NB4 (cell line): Measurements from ENCODE around the gene KRTAP27-1.

ENCODE experiments used
- DNase-seq: peaks from one replicate; pipeline ENCODE4 v3.0.0; 2010; ENCODE audit warnings: low read depth
- H3K4me3 ChIP-seq: one replicate; pipeline ENCODE4 v1.5.1; 2011; ENCODE audit warnings: mild to moderate bottlenecking, low read depth, low read length, moderate library complexity
- CTCF ChIP-seq: IDR thresholded peaks from one replicate; pipeline ENCODE4 v1.5.1; 2012; ENCODE audit warnings: low read depth, low read length
- MAX ChIP-seq: IDR thresholded peaks from 2 replicates; pipeline ENCODE4 v1.6.1; 2011; ENCODE audit warnings: low read depth, low read length
- MYC ChIP-seq: IDR thresholded peaks from 2 replicates; pipeline ENCODE4 v1.6.1; 2011; ENCODE audit warnings: low read depth, low read length
- POLR2A ChIP-seq: IDR thresholded peaks from 2 replicates; pipeline ENCODE4 v1.6.1; 2011; ENCODE audit warnings: mild to moderate bottlenecking; ENCODE audit not compliant: insufficient read length; ENCODE audit errors: extremely low read depth

KRTAP27-1 gene

DNA sequence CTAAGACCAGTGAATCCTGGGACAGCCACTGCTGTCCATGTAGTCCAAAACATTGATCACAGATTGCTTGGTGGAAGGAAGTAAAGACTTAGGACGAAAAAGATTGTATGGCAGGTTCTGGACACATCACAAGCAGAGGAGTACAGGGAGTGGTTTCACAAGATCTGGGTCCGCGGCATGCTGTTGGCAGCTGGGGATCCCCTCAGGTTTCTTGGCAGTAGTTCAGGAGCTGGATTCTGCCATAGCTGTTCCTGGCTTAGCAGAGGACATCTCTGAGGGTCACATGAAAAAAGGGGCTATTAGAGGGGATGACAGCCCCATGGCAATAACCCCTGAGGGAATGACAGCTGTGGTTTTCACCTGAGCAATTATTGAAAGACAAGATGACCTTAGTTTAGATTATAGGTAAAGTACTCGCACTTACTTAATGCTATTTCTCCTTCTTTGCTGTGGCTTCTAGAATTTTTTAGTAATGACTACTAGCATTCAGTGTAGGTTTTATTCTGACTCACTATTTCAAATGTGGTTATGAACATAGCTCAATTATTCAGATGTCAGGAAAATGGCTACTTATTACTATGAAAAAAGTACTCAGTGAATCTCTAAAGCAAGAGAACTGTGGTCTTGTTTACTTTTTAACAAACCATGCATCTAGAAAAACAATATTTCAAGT, 8.2 kb downstream of the KRTAP27-1 start:
- H3K4me3 ChIP-seq, result no peak overlapping the region
- no peak for TF ChIP-seq MAX
- TF ChIP-seq MYC, result no peak
- TF ChIP-seq POLR2A, result no peak
- no peak for TF ChIP-seq CTCF
- DNase-seq, result no peak

GRCh38 chr21:30326390-30326789, 11.1 kb downstream of the KRTAP27-1 start:
- TF ChIP-seq POLR2A, result no peak
- TF ChIP-seq MAX, result no peak
- TF ChIP-seq MYC, result no peak
- no peak for TF ChIP-seq CTCF

GRCh38 chr21:30320215-30320614, 17.3 kb downstream of the KRTAP27-1 start, which contains the start of gene KRTAP26-1:
TSS of gene KRTAP26-1 (minus strand) at chr21:30320315. CDS start at chr21:30320035, 280 bp downstream.
- no peak for DNase-seq
- TF ChIP-seq POLR2A (no peak), CTCF (no peak)
- H3K4me3 ChIP-seq, result no peak within 1 kb of the TSS

More at GRCh38 chr21:30326390-30326789, 11.1 kb downstream of the KRTAP27-1 start:
- no peak for DNase-seq
- H3K4me3 ChIP-seq, result no peak overlapping the region

GRCh38 chr21:30315701-30316100, 21.8 kb downstream of the KRTAP27-1 start:
- no peak overlapping the region for H3K4me3 ChIP-seq
- TF ChIP-seq CTCF, result no peak
- TF ChIP-seq POLR2A, result no peak
- no peak for TF ChIP-seq MYC
- TF ChIP-seq MAX, result no peak
- DNase-seq, result no peak

DNA sequence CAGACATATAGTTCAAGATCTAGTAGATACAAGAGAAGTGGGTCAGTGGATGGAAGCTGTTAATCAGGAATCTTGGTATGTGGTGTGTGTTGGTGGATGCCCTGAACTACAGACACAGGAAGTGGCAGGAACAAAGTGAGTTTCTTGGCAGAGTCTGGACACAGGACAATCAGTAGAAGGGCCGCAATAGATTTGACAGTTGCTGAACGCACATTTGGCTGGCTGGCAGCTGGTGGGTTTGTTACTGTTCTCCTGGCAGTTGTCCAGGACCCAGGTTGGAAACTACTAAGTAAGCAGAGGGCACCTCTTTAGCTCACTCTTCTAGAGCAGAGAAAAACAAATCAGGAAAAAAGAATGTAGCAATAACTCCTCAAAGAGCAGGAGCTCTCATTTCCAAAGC, 30.6 kb downstream of the KRTAP27-1 start:
- TF ChIP-seq MAX (no peak), CTCF (no peak), MYC (no peak), POLR2A (no peak)
- no peak overlapping the region for H3K4me3 ChIP-seq
- DNase-seq, result no peak

- TF ChIP-seq MAX, result no peak
- no peak for DNase-seq
- no peak overlapping the region for H3K4me3 ChIP-seq
These were observed 32.4 kb downstream of the KRTAP27-1 start for GRCh38 chr21:30305136-30305535.
